ENCODE measurements around the gene GBP2.
"Not testable (repeated sequence)": the region's sequence is repeated elsewhere in the genome, so short reads cannot be mapped to it uniquely, and the experiment has no call there.

The GBP2 gene

DNA sequence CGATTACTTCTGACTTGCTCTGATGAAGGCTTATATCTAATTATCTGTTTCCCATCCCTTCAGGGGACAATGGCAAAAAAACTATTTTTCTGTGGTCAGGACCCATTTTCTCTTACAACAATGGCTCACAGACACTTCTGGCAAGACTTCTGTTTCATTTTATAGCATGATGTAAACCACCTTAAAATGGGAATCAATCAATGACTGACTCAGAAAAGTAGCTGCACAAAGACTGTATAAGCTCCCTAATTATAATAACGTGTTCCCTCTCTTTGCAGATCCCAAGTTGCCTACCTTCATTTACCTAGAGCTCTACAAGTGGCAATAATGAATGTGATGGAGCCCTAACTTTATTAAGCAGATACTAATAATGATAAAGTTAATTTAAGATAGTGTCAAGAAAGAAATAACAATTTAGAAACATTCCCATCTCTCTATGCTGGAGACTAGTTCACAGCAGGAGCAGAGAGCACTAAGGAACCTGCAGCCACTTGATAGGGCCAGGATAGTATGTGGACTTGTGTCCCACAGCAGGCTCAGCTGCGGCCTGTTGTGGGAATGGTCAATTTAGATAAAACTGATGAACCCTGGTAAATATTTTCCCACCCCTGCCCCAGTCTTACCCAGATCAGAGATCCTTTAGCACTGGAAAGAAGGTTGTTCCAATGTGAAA is 538 bp downstream of the GBP2 start:
- no peak for DNase-seq

DNA sequence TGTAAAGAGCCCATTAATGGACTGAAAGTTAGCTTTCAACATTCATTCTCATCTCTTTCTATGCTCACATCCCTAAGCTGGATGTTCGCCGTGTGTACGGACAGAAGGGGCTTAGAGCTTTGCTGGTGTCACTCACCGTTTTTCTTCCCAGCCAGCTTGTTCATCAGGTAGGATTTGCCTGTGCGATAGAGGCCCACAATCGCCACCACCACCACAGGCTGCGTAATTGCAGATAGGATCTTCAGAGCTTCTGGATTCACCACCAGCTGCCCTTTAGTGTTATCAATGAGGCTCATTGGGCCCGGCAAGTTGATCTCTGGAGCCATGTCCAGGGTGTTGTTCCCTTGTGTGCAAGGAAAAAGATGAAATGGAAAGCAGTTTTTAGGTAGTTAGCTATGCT is 4.3 kb downstream of the GBP2 start:
- no peak for DNase-seq

DNA sequence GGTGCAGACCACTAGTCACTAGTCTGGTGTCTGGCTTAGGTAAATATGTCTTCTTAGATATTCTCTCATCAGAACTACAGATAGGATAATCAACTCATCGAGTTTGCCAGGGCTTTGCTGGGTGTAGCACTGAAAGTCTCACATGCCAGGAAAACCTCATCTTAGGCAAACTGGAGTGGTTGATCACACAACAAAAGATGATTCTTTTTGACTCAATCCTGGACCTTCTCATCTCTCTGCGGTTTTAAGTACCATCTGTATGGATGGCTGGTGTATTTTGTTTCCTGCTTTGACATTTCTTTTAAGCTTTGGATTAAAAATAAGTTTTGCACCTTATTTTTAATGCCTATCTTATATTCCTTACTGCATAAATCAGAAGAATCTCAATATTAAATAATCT is 11.3 kb downstream of the GBP2 start:
- no peak for DNase-seq

DNA sequence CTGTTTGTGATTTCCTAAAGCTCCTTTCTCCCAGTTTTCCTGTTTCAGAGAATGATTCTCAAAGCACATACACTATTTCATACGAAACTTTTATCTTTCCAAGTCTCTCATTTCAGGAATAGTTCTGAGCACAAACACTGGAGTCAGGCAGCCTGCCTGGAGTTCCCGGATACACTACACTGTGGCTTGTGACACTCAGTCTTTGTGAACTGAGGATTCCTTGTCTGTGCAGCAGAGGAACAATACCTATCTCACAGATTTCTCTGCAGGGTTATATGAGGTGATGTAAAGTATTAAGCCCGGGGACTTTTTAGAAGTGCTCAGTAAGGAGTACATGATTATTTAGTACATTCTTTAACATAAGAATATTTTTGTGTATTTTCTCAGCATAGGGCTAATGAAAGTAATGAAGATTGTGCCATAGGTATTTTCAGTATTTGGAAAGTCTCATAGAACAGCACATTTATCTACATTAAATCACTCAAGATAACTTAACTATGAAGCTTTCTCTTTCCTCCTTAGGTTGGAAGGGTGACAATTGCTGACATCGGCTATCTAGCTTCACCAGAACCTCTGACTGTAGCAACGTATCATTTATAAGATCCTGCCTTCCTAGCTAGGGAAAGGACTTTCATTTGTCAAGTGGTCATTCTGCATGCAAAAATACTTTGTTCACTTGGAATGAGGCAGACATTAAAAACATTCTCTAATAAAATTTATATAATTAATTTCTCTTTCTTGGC is 12.9 kb downstream of the GBP2 start:
- no peak for DNase-seq

DNA sequence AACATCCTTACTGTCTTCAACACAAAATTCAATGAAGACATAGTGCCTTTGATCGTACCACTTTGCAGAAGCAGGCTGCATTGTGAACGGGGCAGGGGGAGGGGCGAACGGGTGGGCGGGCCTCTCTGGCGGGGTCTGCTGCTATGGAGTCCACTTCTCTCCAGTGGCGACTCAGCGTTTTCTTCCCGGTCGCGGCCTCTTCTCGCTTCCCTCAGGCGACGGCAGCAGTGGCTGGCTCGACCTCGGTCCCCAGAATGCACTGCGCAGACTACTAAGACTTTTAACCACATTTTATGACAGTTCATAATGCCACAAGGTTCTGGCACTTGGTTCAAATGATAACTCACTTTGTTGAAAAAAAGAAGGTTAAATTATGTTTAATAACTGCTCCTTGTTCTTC is 21.2 kb downstream of the GBP2 start:
- peak; percentile 21 for DNase-seq

DNA sequence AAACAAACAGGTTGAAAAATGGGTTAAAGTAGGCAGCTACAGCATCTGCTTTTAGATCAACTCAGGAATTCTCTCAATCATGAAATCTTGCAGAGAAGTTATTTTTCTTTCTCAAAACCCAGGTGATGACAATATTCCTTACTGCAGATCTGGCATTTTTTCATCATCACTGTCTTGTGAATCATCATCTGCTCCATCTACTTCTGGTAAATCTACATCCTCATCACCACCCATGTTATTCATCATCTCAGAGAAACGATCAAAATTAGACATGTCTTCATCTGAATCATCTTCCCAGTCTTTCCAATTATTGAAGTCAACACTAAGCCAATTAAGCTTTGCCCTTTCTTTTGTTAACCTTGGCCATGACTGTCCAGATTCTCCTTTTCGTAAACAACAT is 21.8 kb downstream of the GBP2 start:
- no peak for DNase-seq

DNA sequence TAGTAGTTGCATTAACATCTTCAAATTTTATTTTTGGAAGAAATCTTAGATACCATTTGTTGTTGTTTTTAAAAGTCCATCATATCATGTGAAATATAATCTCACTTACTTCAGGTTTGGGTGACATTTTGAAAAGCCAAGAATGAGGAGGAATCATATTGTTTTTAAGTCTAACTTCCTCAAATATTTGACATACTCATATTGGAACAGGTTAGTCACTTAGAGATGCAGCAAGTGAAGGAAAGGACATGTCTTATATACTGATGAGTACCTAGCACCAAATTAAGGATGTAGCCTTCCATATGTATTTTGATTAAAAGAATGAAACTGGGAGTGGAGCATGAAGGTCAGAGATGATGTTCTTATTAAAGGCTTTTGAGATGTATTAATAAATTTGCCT is 23.9 kb downstream of the GBP2 start:
- DNase-seq = no peak

DNA sequence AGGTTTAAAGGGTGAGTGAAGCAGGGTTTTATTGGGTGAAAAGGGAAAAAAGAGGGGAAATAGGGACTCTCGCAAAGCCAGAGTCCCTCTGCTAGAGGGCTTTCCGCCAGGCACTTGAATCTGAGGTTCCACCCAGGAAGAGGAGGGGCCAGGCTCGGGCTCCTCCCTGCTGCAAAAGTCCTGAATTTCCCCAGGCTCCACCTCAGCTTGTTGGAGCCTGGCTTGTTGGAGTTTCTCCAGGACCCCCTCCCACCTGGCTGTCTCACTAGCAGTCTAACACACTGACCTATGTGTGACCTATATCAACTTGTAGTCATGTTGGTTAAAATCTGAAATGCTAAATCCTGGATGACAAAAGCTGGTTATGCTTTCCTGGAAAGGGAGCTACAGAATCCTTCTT is 25.5 kb downstream of the GBP2 start:
- no peak for DNase-seq

DNA sequence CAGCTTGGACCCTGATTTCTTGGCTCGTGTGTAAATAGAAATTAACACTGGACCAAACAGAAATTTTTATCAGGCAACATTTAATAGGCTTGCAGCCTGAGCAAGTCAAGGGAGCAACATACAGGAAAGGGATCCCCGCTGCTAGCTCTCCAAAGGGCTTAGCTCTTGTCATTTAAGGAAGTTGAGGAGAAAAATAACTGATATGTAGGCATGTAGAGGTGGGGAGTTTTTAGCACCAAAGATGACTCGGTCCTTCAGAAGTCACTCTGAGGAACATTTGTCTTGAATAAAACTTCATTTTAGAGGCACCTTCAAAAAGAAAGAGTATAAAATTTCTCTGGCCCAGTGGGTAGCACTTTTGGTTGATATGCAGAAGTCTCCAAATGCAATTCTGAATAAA is 27.1 kb downstream of the GBP2 start:
- no peak for DNase-seq

DNA sequence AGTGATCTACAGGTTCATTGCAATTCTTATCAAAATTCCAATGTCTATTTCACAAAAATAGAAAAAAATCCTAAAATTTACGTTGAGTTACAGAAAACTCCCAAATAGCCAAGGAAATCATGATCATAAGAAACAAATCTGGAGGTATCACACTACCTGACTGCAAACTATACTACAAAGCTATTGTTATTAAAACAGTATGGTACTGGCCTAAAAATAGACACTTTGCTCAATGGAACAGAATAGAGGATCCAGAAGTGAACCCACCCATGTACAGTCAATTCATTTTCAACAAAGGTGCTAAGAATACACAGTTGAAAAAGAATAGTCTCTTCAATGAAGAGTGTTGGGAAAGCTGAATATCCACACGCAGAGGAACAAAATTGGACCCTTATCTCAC is 30.2 kb downstream of the GBP2 start:
- DNase-seq = no peak

DNA sequence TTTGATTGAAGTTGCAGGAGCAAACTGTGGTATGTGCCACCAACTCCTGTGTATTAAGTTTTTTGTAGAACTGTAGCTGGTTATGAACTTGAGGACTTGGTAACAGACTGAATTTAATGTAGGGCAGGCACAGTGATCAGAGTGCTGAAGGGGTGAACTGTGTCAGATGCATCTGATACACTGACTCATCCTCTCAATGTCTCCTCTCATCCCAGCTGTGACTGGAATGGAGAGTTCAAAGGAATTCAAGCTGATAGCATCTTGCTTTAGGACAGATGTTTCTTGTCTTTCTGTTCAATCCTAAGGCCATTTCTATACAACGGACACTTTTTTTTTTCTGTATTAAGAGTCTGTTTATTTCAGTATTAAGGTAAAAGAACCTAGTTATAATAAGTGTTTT is 36.0 kb downstream of the GBP2 start:
- DNase-seq = no peak

DNA sequence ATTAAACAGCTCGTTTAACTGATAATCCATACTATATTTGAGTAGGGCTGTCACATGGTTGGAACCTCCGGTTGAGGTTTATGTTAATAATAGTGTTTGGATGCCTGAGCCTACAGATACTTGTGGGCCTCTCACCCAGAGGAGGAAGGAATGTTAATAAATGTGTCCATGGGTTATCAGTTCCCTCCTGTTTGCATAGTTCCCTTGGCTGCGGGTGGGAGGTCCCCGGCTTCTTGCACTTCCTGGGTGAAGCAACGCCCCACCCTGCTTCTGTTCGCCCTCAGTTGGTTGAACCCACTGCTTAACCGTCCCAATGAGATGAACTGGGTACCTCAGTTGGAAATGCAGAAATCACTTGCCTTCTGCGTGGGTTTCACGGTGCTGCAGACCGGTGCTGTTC is 37.3 kb downstream of the GBP2 start:
- no peak for DNase-seq

DNA sequence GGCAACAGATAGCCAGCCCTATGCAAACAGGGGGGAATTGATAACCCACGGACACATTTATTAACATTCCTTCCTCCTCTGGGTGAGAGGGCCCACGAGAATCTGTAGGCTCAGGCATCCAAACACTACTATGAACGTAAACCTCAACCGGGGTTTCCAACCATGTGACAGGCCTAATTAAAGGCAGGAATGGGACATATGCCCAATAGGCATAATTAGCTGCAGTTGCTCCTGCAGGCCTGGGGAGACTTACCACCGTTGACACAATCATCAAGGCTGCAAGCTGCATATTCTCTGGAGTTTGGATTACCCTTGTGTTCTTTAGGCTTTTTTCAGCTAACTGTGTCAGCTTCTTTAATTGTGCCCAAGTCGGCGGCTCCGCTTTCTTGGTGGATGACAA is 38.7 kb downstream of the GBP2 start:
- DNase-seq = no peak

DNA sequence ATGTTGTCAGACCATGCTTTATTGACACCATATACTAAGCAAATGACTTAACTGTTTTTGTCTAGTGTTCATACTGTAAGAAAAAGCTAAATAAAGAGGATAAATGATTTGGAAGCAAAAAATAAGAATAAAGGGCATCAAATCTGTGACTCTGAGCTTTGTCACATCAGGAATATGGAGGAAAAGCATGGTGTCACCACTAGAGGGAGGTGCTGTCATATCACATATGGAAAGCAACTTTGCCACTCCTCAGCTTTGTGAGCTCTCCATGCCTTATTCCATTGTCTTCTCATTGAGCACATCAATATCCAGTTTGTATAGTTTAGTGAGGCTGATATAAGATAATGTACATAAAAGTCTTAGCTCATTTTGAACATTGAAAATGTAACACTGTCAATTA is 40.1 kb downstream of the GBP2 start:
- DNase-seq = no peak

DNA sequence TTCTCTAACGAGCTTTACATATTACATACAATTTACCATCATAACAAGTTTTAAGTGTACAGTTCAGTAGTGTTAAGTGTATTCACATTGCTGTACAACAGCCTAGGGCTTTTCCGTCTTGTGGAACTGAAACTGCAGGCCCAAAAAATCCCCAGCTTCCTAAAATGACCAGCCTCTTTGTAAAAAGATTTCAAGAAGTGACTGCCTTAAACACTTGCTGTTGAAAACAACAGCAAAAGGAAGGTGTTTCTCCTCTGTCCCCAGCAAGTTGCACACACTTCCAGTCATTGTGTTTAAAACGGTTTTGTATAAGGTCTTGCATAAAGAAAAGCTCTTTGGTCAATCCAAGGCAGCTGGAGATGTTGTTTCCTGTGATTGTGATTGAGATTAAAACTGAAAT is 44.9 kb downstream of the GBP2 start:
- no peak for DNase-seq

DNA sequence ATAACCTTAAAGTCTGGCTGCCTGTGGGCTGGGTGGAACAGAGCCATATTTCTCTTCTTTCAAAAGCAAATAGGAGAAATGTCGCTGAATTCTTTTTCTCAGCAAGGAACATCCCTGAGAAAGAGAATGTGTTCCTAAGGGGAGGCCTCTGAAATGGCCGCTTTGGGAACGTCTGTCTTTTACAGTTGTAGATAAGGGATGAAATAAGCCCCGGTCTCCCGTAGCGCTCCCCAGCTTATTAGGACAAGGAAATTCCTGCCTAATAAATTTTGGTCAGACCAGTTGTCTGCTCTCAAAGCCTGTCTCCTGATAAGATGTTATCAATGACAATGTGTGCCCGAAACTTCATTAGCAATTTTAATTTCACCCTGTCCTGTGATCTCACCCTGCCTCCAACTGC is 45.8 kb downstream of the GBP2 start:
- not testable (repeated sequence) for DNase-seq

DNA sequence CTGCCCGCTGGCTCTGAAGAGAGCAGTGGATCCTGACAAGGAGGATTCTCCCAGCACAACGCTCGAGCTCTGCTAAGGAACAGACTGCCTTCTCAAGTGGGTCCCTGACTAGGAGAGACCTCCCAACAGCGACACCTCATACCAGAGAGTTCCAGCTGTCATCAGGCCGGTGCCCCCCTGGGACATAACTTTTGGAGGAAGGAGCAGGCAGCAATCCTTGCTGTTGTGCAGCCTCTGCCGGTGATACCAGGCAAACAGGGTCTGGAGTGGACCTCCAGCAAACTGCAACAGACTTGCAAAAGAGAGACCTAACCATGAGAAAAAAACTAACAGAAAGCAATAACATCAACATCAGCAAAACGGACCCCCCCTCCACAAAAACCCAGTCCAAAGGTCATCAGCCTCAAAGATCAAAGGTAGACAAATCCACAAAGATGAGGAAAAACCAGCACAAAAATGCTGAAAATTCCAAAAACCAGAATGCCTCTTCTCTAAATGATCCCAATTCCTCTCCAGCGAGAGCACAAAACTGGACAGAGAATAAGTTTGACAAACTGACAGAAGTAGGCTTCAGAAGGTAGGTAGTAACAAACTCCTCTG is 53.3 kb downstream of the GBP2 start:
- not testable (repeated sequence) for DNase-seq

DNA sequence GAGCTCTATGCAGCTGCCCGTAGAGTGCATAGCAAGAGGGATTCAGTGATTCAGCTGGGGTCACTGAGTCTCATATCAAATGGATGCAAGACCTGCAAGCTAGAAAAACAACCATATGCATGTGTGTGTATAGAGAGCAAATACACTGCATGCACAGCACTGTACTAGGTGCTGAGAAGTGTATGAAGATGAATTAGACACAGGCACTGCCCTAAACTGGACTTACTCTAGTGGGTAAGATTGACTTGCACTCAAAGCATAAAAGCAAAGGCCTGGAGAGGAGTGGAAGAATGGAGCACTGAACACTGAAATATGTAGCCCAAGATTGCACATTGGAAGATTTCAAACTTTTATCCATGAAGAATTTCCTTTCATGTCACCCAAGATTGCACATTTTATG is 55.4 kb downstream of the GBP2 start:
- DNase-seq = no peak

DNA sequence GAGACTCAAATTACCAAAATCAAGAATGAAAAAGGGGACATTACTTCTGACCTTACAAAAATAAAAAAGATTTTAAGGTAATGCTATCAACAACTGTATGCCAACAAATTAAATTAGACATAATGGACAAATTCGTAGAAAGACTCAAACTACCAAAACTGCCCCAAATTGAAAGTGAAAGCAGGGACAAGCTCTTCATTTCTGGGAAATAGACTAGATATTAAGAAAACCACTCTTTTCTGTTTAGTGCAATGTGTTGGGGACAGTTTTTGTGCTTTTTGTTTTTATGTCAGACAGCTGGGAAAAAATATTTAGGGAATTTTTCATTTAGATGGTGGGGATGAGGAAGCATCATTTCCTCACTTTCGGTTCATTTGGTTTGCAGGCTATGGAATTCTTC is 56.0 kb downstream of the GBP2 start:
- no peak for DNase-seq

DNA sequence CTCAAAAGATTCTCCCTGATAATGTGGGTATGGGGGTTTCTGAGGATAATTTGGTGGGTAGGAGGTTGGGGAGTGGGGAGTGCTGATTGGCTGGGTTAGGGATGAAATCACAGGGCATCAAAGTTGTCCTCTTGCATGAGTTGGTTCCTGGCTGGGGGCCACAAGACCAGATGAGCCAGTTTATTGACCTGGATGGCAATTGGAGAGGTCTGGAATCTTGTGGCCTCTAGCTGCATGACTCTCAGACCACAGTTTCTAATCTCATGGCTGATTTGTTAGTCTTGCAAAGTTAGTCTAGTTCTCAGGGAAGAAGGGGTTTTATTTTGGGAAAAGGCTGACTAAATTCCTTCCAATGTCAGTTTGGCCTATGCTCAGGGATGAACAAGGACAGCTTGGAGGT is 57.6 kb downstream of the GBP2 start:
- no peak for DNase-seq

DNA sequence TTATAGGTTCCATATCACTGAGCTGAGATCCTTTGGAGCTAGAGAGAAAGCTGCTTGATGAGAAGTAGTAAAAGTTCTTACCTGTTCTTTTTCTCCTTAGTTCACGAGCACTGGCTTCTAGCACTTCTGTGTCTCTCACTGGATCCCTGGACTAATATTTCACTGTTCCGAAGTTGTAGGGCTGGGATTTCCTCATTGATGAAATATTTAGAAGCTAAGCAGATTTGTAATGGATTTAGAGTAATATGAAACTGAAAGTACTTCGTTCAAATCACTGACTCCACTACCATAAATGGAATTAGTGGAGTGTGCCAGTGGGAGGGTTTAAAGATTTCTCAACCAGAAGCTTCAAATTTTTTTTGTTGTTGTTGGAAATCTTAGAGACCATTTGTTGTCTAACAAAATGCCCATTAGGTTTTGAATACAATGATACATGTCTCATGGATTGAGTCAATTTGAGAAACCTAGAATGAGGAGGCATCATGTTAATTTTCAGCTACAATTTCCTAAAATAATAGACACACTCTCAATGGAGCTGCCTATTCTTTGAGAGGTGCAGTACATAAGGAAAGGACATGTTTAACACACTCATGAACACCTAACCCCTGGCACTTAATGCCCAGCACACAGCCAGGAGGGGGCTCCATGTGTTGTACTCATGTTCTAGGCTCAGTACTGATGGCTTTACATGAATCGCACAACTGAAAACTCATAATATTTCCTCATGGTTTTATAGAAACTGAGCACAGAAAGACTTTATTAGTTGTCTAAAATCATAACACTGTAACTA is 60.6 kb downstream of the GBP2 start, which contains the start of gene GBP1:
Gene GBP1 (minus strand): TSS at position 130 of the 790 bp plus-strand sequence. CDS start 1,974 bp downstream, outside the sequence.
- DNase-seq = no peak

DNA sequence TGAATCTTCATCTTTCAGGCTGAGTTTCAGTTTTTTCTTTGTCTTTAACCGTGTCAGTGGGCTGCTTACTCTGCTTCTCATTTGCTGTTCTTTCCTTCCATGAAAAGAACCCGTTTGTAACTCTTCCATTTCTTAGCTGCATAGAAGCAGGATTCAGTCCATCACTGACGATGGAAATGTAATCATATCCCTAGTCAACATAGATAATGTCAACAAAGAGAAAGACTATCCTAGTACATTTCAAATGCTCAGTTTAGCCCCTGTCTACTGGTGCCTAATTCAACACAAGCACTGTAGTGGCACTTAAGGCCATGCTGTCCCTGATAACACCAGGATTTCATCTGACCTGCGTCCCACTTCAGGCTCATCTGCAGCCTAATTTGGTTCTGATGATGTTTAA is 61.3 kb downstream of the GBP2 start:
- no peak for DNase-seq

DNA sequence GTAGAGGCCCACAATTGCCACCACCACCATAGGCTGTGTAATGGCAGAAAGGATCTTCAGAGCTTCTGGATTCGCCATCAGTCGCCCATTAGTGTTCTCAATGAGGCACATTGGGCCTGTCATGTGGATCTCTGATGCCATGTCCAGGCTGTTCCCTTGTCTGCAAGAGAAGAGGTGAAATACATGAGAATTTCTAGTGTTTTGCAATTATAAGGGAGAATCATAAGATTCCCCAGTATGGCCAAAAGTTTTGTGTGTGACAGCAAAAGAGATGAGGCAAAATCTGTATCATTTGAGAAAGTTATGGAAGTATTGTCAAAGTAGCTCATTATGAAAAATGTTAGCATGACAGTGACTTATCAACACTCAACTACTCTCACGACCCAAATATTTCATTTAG is 62.8 kb downstream of the GBP2 start:
- DNase-seq = no peak

DNA sequence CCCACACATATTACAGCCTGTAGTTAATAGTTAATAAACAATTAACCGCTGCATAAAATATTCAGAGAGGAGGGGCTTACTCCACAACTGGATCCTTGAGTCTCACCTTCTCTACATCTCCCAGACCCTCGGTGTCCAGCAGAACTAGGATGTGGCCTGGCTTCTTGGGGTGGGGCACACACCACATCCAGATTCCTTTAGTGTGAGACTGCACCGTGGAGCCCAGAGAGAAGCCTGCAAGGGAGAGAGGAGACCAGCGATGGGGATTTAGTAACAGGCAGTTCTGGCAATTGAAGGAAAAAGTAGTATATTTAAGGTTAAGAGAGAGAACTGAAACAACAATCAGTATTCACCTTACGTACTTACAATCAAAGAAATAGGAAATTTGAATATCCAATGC is 65.8 kb downstream of the GBP2 start:
- DNase-seq = no peak
